Type B pancreatic cell (in vitro differentiated cells): ENCODE data around the gene IL36RN. TPM values are rescaled to one million over a fixed set of nuclear protein-coding genes. Genes with fewer than 3 reads are reported as not detected.
A peak's percentile ranks its signal among the peaks of the same experiment; 100 is the strongest.

Experiments used
- DNase-seq: peaks from one replicate; pipeline ENCODE4 v3.0.0; 2021; ENCODE audit warnings: mixed read lengths; ENCODE audit not compliant: unreplicated experiment; ENCODE audit errors: extremely low spot score
- H3K27ac Mint-ChIP-seq: 2 replicates; pipeline ENCODE4 v1.8.0; 2021; ENCODE audit warnings: mild to moderate bottlenecking, mixed read lengths
- H3K27me3 Mint-ChIP-seq: 2 replicates; pipeline ENCODE4 v1.8.0; 2021; ENCODE audit warnings: mixed read lengths
- H3K36me3 Mint-ChIP-seq: 2 replicates; pipeline ENCODE4 v1.8.0; 2021; ENCODE audit warnings: mixed read lengths
- H3K4me1 Mint-ChIP-seq: one replicate; pipeline ENCODE4 v1.8.0; 2021; ENCODE audit warnings: mixed read lengths; ENCODE audit not compliant: unreplicated experiment
- H3K4me3 Mint-ChIP-seq: 2 replicates; pipeline ENCODE4 v1.8.0; 2021; ENCODE audit warnings: mild to moderate bottlenecking, mixed read lengths
- H3K9me3 Mint-ChIP-seq: 2 replicates; pipeline ENCODE4 v1.8.0; 2021; ENCODE audit warnings: mixed read lengths
- CTCF ChIP-seq: fragments of 200-600 bp; sonication (generic); conservative IDR thresholded peaks from 2 replicates; pipeline ENCODE4 v1.5.0; 2021; ENCODE audit warnings: antibody characterized with exemption, mild to moderate bottlenecking
- total RNA-seq: library from RNA; stranded (reverse); gene quantifications from 2 replicates; pipeline ENCODE4 v1.2.1, GENCODE V29; 2021; ENCODE audit warnings: low replicate concordance

The IL36RN gene
- total RNA-seq, 1 donor from 2014 or later = 12.0 TPM

GRCh38 chr2:113054066-113054465 lies 4.9 kb upstream of the IL36RN start:
- DNase-seq = no peak
- peaks cover 3% of the 10 kb centered on the region for H3K27me3 Mint-ChIP-seq
- no peak overlapping the region for H3K4me3 Mint-ChIP-seq
- H3K4me1 Mint-ChIP-seq = no peaks in the 10 kb centered on the region
- H3K36me3 Mint-ChIP-seq = peaks cover 4% of the 10 kb centered on the region
- H3K9me3 Mint-ChIP-seq = peaks cover 4% of the 10 kb centered on the region
- no peak for TF ChIP-seq CTCF
- no peak overlapping the region for H3K27ac Mint-ChIP-seq

GRCh38 chr2:113056521-113056920 lies 2.5 kb upstream of the IL36RN start:
- DNase-seq = no peak
- Mint-ChIP-seq H3K4me3 (no peak overlapping the region), H3K27ac (no peak overlapping the region), H3K9me3 (peaks cover 4% of the 10 kb centered on the region), H3K4me1 (no peaks in the 10 kb centered on the region), H3K36me3 (peaks cover 7% of the 10 kb centered on the region), H3K27me3 (peaks cover 3% of the 10 kb centered on the region)
- TF ChIP-seq CTCF = no peak

GRCh38 chr2:113057117-113057516 lies 1.9 kb upstream of the IL36RN start:
- no peak for TF ChIP-seq CTCF
- H3K4me3 Mint-ChIP-seq = no peak overlapping the region
- H3K27me3 Mint-ChIP-seq = peaks cover 3% of the 10 kb centered on the region
- peaks cover 8% of the 10 kb centered on the region for H3K36me3 Mint-ChIP-seq
- H3K27ac Mint-ChIP-seq = no peak overlapping the region
- DNase-seq = no peak
- no peaks in the 10 kb centered on the region for H3K4me1 Mint-ChIP-seq
- H3K9me3 Mint-ChIP-seq = peaks cover 4% of the 10 kb centered on the region

GRCh38 chr2:113058411-113058994 lies 495 bp upstream of the IL36RN start:
- Mint-ChIP-seq H3K9me3 (peaks cover 4% of the 10 kb centered on the region), H3K4me1 (no peaks in the 10 kb centered on the region), H3K27ac (peak overlapping the region; percentile 97), H3K36me3 (peaks cover 8% of the 10 kb centered on the region), H3K27me3 (peaks cover 3% of the 10 kb centered on the region), H3K4me3 (peak overlapping the region; percentile 80)
- no peak for DNase-seq
- no peak for TF ChIP-seq CTCF

GRCh38 chr2:113060396-113060795 lies 1.4 kb downstream of the IL36RN start:
- Mint-ChIP-seq H3K4me3 (no peak overlapping the region), H3K27ac (no peak overlapping the region), H3K9me3 (peaks cover 4% of the 10 kb centered on the region), H3K36me3 (peaks cover 8% of the 10 kb centered on the region), H3K27me3 (peaks cover 3% of the 10 kb centered on the region), H3K4me1 (no peaks in the 10 kb centered on the region)
- no peak for TF ChIP-seq CTCF
- no peak for DNase-seq

GRCh38 chr2:113060796-113061195 lies 1.8 kb downstream of the IL36RN start:
- DNase-seq = no peak
- Mint-ChIP-seq H3K27me3 (peaks cover 3% of the 10 kb centered on the region), H3K4me1 (no peaks in the 10 kb centered on the region), H3K9me3 (peaks cover 4% of the 10 kb centered on the region), H3K27ac (no peak overlapping the region), H3K36me3 (peaks cover 8% of the 10 kb centered on the region), H3K4me3 (no peak overlapping the region)
- TF ChIP-seq CTCF = no peak
